Occipital lobe (tissue), 2 donors: ENCODE data around the gene CCL20. TPM values are rescaled to one million over a fixed set of nuclear protein-coding genes. Genes with fewer than 3 reads are reported as not detected.
A peak's percentile ranks its signal among the peaks of the same experiment; 100 is the strongest.
"Not testable (repeated sequence)": the region's sequence is repeated elsewhere in the genome, so short reads cannot be mapped to it uniquely, and the experiment has no call there.

Source experiments
- DNase-seq: peaks from one replicate; lab custom pipeline; 2025; lab: John Stamatoyannopoulos, UW
- total RNA-seq: library from RNA; depleted of rRNA; stranded (reverse); fragments of >200 nt; gene quantifications from one replicate; pipeline ENCODE4 v1.2.3, GENCODE V29; 2014

Gene CCL20
- total RNA-seq, 1 donor from 2014 or later = not detected

GRCh38 chr2:227834423-227834822 is 20.8 kb downstream of the CCL20 start:
- DNase-seq = no peak

- no peak for DNase-seq
Measured at GRCh38 chr2:227834916-227835650, 21.4 kb downstream of the CCL20 start.

GRCh38 chr2:227839339-227840129 is 25.9 kb downstream of the CCL20 start:
- DNase-seq = not testable (repeated sequence)

- no peak for DNase-seq
Measured at GRCh38 chr2:227846831-227847230, 33.2 kb downstream of the CCL20 start.

GRCh38 chr2:227848146-227848545 is 34.5 kb downstream of the CCL20 start:
- no peak for DNase-seq

- no peak for DNase-seq
Measured at GRCh38 chr2:227848586-227848985, 34.9 kb downstream of the CCL20 start.

GRCh38 chr2:227849906-227850305 is 36.3 kb downstream of the CCL20 start:
- no peak for DNase-seq

- DNase-seq = no peak
Measured at GRCh38 chr2:227853204-227853629, 39.6 kb downstream of the CCL20 start.

GRCh38 chr2:227853765-227854271 is 40.2 kb downstream of the CCL20 start:
- DNase-seq = no peak

- no peak for DNase-seq
Measured at GRCh38 chr2:227855440-227855839, 41.8 kb downstream of the CCL20 start.

- DNase-seq = no peak
Measured at GRCh38 chr2:227856697-227857096, 43.1 kb downstream of the CCL20 start.

GRCh38 chr2:227860221-227860641 is 46.6 kb downstream of the CCL20 start:
- DNase-seq = peak; percentile 43

GRCh38 chr2:227861011-227861410 is 47.4 kb downstream of the CCL20 start:
- DNase-seq = no peak

GRCh38 chr2:227862227-227862740 is 48.6 kb downstream of the CCL20 start:
- no peak for DNase-seq

- DNase-seq = no peak
Measured at GRCh38 chr2:227862741-227863588, 49.3 kb downstream of the CCL20 start.

- no peak for DNase-seq
Measured at GRCh38 chr2:227864161-227864756, 50.6 kb downstream of the CCL20 start.

GRCh38 chr2:227865291-227865690 is 51.6 kb downstream of the CCL20 start:
- DNase-seq = no peak
